Measurements from ENCODE around the gene UFSP1. TPM values are rescaled to one million over a fixed set of nuclear protein-coding genes. Genes with fewer than 3 reads are reported as not detected.
A peak's percentile ranks its signal among the peaks of the same experiment; 100 is the strongest.

Gene UFSP1
- total RNA-seq, 1 donor from 2014 or later: 2.4 TPM

DNA sequence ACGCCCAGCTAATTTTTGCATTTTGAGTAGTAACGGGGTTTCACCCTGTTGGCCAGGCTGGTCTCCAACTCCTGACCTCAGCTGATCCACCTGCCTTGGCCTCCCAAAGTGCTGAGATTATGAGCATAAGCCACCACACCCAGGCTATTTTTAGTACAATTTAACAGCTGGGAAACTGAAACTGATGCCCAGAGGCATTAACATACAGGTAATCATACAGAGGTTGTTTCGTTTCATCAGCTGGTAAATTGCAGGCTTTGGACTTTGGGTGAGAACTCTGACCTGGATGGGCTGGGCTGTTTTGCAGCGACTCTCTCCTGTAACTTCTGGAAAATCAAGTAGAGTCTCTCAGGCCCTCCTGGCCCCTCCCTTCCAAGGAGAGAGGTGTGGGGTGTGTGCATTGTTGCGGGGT is 12.4 kb upstream of the UFSP1 start:
- no peak for DNase-seq
- Histone ChIP-seq H3K4me1 (peaks cover 5% of the 10 kb centered on the region), H3K4me3 (no peak overlapping the region), H3K27ac (replicated peaks) (no peak overlapping the region), H3K27me3 (ENCODE audit: low read depth) (peaks cover 92% of the 10 kb centered on the region), H3K9me3 (replicated peaks) (peaks cover 8% of the 10 kb centered on the region), H3K36me3 (no peaks in the 10 kb centered on the region)
- intact Hi-C loops (cut with micrococcal nuclease): no loop called here
- TF ChIP-seq, protein P1, sequence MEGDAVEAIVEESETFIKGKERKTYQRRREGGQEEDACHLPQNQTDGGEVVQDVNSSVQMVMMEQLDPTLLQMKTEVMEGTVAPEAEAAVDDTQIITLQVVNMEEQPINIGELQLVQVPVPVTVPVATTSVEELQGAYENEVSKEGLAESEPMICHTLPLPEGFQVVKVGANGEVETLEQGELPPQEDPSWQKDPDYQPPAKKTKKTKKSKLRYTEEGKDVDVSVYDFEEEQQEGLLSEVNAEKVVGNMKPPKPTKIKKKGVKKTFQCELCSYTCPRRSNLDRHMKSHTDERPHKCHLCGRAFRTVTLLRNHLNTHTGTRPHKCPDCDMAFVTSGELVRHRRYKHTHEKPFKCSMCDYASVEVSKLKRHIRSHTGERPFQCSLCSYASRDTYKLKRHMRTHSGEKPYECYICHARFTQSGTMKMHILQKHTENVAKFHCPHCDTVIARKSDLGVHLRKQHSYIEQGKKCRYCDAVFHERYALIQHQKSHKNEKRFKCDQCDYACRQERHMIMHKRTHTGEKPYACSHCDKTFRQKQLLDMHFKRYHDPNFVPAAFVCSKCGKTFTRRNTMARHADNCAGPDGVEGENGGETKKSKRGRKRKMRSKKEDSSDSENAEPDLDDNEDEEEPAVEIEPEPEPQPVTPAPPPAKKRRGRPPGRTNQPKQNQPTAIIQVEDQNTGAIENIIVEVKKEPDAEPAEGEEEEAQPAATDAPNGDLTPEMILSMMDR (IDR thresholded peaks at IDR 0.05; ENCODE audit: borderline replicate concordance): no peak

- peaks cover 93% of the 10 kb centered on the region for H3K27me3 ChIP-seq (ENCODE audit: low read depth)
- no peaks in the 10 kb centered on the region for H3K9me3 ChIP-seq (replicated peaks)
- no peaks in the 10 kb centered on the region for H3K36me3 ChIP-seq
- H3K4me3 ChIP-seq: no peak overlapping the region
- no peak overlapping the region for H3K27ac ChIP-seq (replicated peaks)
- peaks cover 12% of the 10 kb centered on the region for H3K4me1 ChIP-seq
- TF ChIP-seq, protein P1 (IDR thresholded peaks at IDR 0.05; ENCODE audit: borderline replicate concordance): no peak
- DNase-seq: no peak
- intact Hi-C loops (cut with micrococcal nuclease): no loop called here
These were observed 11.5 kb upstream of the UFSP1 start for GRCh38 chr7:100900978-100901377.

GRCh38 chr7:100899432-100899831 is 9.9 kb upstream of the UFSP1 start:
- H3K4me3 ChIP-seq: no peak overlapping the region
- peaks cover 28% of the 10 kb centered on the region for H3K4me1 ChIP-seq
- no peaks in the 10 kb centered on the region for H3K36me3 ChIP-seq
- H3K27ac ChIP-seq (replicated peaks): no peak overlapping the region
- intact Hi-C loops (cut with micrococcal nuclease): loop anchor here (5.0 kb wide), 1 partner anchor 158 kb away; no protein-coding TSS in a partner anchor
- TF ChIP-seq, protein P1 (IDR thresholded peaks at IDR 0.05; ENCODE audit: borderline replicate concordance): no peak
- H3K27me3 ChIP-seq (ENCODE audit: low read depth): peaks cover 99% of the 10 kb centered on the region
- DNase-seq: no peak
- H3K9me3 ChIP-seq (replicated peaks): no peaks in the 10 kb centered on the region

DNA sequence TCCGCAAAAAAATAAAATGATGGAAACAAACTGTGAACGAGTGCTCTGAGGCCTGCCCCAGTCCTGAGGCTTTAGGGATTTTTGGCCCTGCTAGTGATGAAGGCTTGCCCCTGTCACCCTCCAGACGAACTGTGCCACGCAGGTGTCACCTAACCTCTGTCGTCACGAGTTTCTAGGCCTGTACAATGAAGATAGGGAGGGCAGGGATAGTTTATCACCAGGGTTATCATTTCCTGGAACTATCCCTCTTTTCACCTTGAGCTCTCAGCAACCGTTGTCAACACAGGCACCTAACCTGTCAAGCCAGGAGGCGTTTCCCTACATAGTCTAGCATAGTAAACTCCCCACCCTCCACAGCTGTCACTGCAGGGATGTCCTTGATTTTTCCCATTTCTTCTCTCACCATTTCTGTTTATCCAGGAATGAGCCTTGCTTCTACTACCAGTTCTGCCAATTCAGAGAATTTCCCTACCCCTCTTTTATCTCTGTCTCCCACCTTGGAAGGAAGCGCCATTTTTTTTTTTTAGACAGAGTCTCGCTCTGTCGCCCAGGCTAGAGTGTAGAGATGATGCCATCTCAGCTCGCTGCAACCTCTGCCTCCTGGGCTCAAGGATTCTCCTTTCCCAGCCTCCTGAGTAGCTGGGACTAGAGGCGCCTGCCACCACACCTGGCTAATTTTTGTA is 8.4 kb upstream of the UFSP1 start:
- Histone ChIP-seq H3K36me3 (no peaks in the 10 kb centered on the region), H3K27ac (replicated peaks) (no peak overlapping the region), H3K4me1 (peaks cover 31% of the 10 kb centered on the region), H3K4me3 (no peak overlapping the region), H3K9me3 (replicated peaks) (no peaks in the 10 kb centered on the region), H3K27me3 (ENCODE audit: low read depth) (peaks cover 100% of the 10 kb centered on the region)
- DNase-seq: no peak
- intact Hi-C loops (cut with micrococcal nuclease): loop anchor here (5.0 kb wide), 1 partner anchor 159 kb away; no protein-coding TSS in a partner anchor
- TF ChIP-seq, protein P1 (IDR thresholded peaks at IDR 0.05; ENCODE audit: borderline replicate concordance): no peak

DNA sequence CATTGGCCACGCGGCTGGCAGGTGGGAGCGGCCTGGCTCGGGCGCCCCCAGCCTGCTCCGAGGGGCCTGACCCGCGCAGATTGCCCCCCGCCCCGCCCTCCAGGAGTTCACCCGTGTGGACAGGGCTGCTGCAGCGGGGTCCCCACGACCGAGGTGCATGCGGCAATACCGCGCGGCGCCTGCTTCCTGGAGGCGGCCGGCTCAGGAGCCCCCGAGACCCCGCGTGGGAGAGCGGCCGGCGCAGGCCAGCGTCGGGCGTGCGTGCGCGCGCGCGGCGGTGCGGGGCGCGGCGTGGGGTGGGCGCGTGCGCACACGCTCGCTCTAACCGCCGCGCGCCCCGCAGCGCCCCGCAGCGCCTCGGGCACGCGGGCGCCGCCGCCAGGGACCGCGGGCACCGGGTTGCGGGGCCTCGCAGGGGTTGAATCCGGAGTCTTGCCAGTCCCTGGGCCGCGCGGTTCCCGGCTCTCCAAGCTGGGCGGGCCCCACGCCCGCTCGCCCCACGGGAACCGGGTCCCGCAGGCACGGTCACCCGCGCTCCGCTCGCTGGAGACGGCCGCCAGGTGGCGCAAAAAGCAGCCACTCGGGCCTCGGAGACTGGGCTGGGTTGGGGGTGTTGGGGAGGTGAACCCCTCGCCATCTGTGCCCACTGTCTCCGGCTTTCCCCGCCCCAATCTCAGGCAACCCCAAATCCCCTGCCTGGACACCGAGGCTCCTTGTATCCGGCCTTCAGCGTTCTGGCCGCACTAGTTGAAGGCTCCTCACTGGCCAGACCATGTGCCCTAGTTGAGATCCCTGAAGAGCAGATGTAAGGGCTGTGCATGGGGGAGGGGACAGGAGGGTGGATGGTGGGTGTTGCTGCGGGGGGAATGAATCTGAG is 7.5 kb upstream of the UFSP1 start:
- peaks cover 31% of the 10 kb centered on the region for H3K4me1 ChIP-seq
- TF ChIP-seq, protein P1 (IDR thresholded peaks at IDR 0.05; ENCODE audit: borderline replicate concordance): peak; percentile 80
- DNase-seq: peak; percentile 44
- no peak overlapping the region for H3K27ac ChIP-seq (replicated peaks)
- no peaks in the 10 kb centered on the region for H3K36me3 ChIP-seq
- H3K27me3 ChIP-seq (ENCODE audit: low read depth): peaks cover 97% of the 10 kb centered on the region
- intact Hi-C loops (cut with micrococcal nuclease): loop anchor here (5.0 kb wide), 1 partner anchor 160 kb away; no protein-coding TSS in a partner anchor
- H3K9me3 ChIP-seq (replicated peaks): no peaks in the 10 kb centered on the region
- peak overlapping the region; percentile 65 for H3K4me3 ChIP-seq
